Suppressor macrophage treated with lipopolysaccharide for 4 hours (primary cell): ENCODE measurements around the gene R3HDM4.
"Not testable (repeated sequence)": the region's sequence is repeated elsewhere in the genome, so short reads cannot be mapped to it uniquely, and the experiment has no call there.

ENCODE experiments used
- DNase-seq: peaks from one replicate; pipeline ENCODE4 v3.0.0-alpha.2; 2020

Gene R3HDM4

GRCh38 chr19:889662-890295 is 23.2 kb downstream of the R3HDM4 start:
- DNase-seq: no peak

DNA sequence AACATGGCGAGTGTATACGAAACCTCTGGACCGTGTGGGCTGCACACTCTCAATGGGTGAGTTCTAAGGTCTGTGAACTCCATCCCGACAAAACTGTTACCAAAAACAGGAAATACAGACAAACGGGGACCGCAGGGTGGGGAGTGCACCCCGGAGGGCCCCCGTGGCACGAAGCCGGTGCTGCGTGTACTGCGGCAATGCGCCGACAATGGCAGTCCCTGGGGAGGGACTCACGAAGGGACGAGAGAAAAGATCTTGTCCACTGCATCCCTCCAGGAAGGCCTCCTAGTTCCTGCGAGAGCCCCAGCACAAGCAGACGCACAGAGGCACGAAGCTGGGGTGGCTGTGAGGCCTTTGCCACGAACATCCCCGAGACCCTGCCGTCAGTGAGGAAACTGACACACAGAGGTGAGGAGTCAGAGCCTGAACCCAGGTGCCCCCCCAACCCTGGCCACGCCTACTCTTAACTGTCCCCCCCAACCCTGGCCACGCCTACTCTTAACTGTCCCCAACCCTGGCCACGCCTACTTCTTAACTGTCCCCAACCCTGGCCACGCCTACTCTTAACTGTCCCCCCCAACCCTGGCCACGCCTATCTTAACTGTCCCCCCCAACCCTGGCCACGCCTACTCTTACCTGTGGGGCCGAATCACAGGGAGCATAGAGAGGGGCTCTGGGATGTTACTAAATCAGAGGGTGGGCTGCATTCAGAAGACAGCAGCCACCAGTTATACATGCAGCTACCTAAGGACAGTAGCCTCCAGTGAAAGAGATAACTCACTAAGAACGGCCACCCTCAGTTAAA is 24.2 kb downstream of the R3HDM4 start:
- DNase-seq: no peak

DNA sequence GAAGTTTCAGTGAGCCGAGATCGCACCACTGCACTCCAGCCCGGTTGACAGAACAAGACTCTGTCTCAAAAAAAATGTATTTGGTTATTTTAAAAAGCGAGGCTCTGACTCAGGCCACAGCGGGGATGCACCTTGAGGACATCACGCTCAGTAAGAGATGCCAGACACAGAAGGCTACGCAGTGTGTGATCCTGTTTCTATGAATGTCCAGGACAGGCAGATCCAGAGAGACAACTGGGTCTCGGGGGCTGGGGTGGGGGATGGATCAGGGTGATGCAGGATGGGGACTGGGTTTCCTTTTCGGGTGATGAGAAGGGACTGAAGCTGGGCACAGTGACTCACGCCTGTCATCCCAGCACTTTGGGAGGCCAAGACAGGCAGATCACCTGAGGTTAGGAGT is 25.4 kb downstream of the R3HDM4 start:
- no peak for DNase-seq

- no peak for DNase-seq
Measured at GRCh38 chr19:887072-887471, 25.9 kb downstream of the R3HDM4 start.

GRCh38 chr19:885536-886224 is 27.3 kb downstream of the R3HDM4 start:
- DNase-seq: no peak

DNA sequence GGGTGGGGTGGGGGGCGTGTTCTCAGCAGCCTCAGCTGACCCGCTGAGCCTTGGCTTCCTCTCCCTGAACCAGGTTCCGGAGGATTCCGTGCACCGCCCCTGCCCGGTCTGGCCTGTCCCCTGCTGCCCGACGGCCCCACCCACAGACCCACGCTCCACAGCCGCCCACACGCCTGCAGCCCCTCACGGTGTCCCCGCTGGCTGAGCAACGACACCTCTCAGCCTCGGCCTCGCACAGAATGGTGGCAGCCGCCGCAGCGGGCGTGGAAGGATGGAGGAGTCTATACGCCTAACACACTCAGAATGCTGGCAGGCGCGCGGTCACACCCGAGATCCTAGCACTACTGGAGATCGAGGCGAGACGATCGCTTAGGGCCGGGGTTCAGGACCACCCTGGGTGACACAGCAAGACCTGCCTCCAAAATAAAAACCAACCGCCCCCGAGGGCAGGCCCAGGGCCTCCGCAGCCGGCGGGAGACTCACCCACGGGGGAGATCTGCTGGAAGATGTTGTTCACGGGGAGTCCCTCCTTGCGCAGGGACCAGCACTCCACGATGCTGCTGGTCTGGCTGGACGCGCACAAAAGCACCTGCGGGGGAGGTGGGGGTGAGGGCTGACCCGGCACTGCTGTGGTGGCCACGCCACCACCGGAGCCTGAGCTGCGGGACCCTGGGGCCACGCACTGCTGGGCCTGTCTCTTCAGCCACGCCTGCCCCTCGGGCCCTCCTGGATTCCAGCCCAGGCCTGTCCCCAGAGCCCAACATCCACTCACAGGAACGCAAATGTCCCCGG is 28.4 kb downstream of the R3HDM4 start:
- no peak for DNase-seq

DNA sequence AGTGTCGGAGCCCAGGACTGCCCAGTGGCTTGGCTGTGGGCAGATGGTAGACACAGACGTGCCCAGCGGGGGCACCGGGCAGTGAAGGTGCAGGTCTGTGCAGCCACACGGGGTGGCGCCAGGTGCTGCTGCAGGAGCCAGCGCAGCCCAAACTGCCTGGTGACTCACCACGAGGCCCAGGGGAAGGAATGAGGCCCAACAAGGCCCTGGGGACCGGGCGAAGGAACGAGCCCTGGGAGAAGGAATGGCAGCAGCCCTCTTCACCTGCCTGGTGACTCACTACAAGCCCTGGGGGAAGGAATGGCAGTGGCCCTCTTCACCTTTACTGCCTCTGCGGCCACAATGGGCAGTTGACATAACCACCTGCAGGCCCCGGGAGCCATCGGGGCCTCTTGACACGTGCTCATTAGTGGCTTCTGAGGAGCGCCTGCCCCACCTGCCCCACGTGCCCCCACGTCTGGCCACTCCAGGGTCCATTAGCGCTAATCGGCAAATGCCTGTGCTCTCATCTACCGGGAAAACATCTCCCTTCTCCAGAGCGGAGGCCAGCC is 29.3 kb downstream of the R3HDM4 start:
- DNase-seq: no peak

DNA sequence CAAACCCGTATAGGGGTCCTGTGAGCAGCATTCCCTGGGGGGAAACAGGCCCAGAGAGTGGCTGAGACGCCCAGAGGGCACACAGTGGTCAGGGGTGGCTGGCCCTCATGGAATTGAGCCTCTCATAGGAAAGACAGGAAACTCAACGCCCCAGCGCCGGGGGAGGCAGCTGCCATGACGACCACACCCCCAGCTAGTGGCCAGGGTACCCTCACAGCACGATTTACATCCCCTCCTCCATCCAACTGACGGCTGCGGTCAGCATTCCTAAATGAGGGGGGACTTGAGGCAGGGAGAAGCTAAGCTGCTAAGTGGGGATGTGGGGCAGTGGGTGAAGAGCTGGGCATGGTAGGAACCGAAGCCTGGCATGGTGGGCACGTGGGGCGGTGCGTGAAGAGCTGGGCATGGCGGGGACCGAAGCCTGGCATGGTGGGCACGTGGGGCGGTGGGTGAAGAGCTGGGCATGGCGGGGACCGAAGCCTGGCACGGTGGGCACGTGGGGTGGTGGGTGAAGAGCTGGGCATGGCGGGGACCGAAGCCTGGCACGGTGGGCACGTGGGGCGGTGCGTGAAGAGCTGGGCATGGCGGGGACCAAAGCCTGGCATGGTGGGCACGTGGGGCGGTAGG is 30.0 kb downstream of the R3HDM4 start:
- no peak for DNase-seq

DNA sequence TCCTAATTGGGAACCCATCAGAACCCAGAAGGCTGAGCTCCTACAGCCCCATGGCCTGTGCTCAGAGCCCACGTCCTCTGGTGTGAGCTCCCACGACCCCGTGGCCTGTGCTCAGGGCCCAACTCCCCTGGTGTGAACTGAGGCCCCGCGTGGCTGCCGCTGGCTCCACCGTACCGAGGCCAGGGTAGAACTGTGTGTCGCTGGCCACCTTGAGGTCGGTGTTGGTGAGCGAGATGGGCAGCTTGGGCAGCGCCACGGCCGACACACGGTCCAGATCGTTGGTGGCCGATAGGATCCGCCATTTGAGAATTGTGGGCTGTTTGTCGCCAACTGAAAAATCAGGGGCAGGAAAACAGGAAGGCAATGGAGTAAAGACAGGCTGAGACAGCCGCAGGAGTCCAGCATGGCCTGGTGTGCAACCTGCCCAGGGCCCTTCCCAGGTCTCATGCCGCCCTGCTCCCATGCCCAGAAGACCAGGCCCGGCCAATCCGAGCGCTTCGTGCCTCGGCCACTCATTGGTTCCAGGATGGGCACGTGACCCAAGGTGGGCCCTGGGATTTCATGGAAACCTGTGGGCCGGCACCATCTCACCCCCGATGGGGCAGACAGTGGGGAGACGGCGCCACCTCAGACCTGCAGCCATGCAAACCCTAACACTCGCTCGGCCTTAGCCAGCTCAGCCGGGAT is 31.5 kb downstream of the R3HDM4 start:
- DNase-seq: no peak

DNA sequence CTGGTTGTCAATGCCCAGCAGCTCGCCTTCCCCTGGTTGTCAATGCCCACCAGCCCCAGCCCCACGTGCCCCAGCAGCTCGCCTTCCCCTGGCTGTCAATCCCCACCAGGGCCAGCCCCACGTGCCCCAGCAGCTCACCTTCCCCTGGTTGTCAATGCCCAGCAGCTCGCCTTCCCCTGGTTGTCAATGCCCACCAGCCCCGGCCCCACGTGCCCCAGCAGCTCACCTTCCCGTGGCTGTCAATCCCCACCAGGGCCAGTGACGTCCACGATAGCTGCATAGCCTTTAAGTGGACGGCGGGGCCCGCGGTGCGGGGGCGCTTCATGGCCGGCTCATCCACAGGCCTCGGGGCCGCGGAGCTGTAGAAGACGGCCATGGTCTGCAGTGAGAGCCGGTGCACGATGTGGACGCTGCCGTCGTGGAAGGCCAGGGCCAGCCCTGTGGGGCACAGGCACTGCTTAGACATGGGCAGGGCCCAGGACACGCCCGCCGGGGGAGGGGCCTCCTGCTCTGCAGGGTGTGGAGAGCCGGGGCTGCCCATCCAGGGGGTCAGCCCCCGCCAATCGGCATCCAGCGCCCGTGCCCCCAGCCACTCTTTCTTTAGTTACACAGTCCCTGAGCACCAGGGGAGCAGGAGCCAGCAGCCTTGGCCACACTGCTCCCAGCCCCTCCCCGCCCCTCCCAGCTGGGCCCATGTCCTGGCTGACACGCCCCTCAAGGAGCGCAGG is 33.1 kb downstream of the R3HDM4 start:
- no peak for DNase-seq

- DNase-seq: not testable (repeated sequence)
Measured at GRCh38 chr19:878751-879561, 34.1 kb downstream of the R3HDM4 start.

DNA sequence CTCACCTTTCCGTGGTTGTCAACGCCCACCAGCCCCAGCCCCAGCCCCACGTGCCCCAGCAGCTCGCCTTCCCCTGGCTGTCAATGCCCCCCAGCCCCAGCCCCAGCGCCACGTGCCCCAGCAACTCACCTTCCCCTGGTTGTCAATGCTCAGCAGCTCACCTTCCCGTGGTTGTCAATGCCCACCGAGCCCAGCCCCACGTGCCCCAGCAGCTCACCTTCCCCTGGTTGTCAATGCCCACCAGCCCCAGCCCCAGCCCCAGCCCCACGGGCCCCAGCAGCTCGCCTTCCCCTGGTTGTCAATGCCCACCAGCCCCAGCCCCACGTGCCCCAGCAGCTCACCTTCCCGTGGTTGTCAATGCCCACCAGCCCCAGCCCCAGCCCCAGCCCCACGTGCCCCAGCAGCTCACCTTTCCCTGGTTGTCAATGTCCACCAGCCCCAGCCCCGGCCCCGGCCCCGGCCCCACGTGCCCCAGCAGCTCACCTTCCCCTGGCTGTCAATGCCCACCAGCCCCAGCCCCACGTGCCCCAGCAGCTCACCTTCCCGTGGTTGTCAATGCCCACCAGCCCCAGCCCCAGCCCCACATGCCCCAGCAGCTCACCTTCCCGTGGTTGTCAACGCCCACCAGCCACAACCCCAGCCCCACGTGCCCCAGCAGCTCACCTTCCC is 34.9 kb downstream of the R3HDM4 start:
- not testable (repeated sequence) for DNase-seq

- no peak for DNase-seq
Measured at GRCh38 chr19:876780-877314, 36.2 kb downstream of the R3HDM4 start.

DNA sequence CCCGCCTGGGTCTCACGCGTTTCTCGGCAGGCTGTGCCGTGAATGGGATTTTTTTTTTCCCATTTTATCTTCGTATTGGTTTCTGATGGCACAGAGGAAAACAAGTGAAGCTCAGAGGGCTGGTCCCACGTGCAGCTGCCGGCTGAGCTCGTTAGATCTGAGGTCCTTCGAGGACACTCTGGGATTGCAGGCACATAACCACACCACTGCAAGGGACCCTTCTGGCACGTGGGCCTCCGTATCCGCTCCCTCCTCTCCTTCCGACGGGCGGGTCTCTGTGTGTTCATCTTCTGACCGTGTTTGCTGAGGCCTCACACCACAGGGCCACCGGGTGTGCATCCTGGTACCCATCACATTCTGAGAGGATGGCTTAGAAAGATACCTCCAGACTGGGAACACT is 36.9 kb downstream of the R3HDM4 start:
- DNase-seq: no peak

GRCh38 chr19:875265-875879 is 37.6 kb downstream of the R3HDM4 start:
- no peak for DNase-seq

GRCh38 chr19:873561-874041 is 39.4 kb downstream of the R3HDM4 start:
- no peak for DNase-seq

- peak; percentile 53 for DNase-seq
Measured at GRCh38 chr19:873084-873483, 39.9 kb downstream of the R3HDM4 start.

GRCh38 chr19:872266-872951 is 40.6 kb downstream of the R3HDM4 start:
- DNase-seq: peak; percentile 65
